ENCODE results near the gene KDM2A. TPM values are rescaled to one million over a fixed set of nuclear protein-coding genes. Genes with fewer than 3 reads are reported as not detected.

The KDM2A gene
- total and polyA plus RNA-seq, 2 of the 13 experiments (the other 11 are each of a cell fraction or from before 2014, with no cell fraction given): 31.3 to 31.4 TPM

- TF ChIP-seq REST (IDR thresholded peaks at IDR 0.05; ENCODE audit: borderline replicate concordance in 1 of 2, low read depth in 1 of 2, low read length in 2 of 2) (no peak; a peak in 1 of 4 replicates), TFDP1 (CRISPR knock-in tag; IDR thresholded peaks at IDR 0.05; ENCODE audit: borderline replicate concordance) (peak; percentile 46; the same call in 1 of the 2 replicates), MLLT10 (CRISPR knock-in tag; IDR thresholded peaks at IDR 0.05) (no peak), ZNF513 (CRISPR knock-in tag; conservative IDR thresholded peaks at IDR 0.05) (no peak), ZBTB44 (CRISPR knock-in tag; IDR thresholded peaks at IDR 0.05) (no peak), LBX2 (CRISPR knock-in tag; IDR thresholded peaks at IDR 0.05; ENCODE audit: borderline replicate concordance) (no peak), SOX6 (IDR thresholded peaks at IDR 0.05) (no peak), SOX6 (CRISPR knock-in tag; IDR thresholded peaks at IDR 0.05) (no peak; the same call in 1 of the 2 replicates), ZNF530 (CRISPR knock-in tag; IDR thresholded peaks at IDR 0.05; ENCODE audit: low read depth) (no peak), GABPB1 (CRISPR knock-in tag; IDR thresholded peaks at IDR 0.05) (peak; percentile 92), PAF1 (CRISPR knock-in tag; IDR thresholded peaks at IDR 0.05) (no peak), ZGPAT (CRISPR knock-in tag; IDR thresholded peaks at IDR 0.05) (peak; percentile 92), HNF1B (CRISPR knock-in tag; IDR thresholded peaks at IDR 0.05) (peak; percentile 69; the same call in 1 of the 2 replicates), ATF7-NPFF (CRISPR knock-in tag; IDR thresholded peaks at IDR 0.05; ENCODE audit: low read depth) (peak; percentile 91)
Measured at GRCh38 chr11:67288452-67289225, 169.6 kb downstream of the KDM2A start (continued).
